ENCODE data around the gene RAB22A.

The RAB22A gene, protein sequence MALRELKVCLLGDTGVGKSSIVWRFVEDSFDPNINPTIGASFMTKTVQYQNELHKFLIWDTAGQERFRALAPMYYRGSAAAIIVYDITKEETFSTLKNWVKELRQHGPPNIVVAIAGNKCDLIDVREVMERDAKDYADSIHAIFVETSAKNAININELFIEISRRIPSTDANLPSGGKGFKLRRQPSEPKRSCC

DNA sequence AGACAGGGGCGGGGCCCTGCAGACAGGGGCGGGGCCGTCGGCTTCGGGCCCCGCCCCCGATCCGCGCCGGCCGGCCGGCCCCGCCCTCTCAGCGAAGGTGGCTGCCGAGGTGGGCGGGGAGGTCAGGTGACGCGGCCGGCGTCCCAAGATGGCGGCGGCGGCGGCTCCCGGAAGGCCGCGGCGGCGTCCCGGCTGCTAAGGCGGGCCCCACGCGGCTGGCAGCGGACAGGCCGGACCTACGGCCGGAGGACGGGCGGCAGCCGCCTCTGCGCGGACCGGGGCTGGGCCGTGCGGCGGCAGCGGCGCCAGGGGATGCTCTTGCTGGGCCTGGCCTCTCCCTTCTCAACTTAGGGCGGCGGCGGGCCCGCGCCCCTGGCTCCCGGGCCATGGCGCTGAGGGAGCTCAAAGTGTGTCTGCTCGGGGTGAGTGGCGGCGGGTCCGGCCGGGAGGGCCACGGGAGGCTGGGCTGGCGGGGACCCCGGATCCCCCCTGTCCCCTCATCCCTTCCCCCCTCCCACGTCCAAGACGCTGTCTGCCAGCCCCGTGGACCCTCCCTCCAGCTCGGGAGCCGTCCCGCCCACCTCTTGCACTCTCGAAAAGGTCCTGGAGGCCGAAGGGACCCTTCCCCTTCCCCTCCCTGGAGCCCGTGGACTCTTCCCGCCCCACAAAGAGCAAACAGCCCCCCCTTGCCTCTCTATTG lies at the start of gene RAB22A:
Gene RAB22A, plus strand, starts transcription at position 125 of the 700 bp plus-strand sequence. Its CDS starts 262 bp downstream, at position 387.
- H3K27ac Mint-ChIP-seq = peak within 1 kb of the TSS; percentile 95
- peaks cover 72% of the 10 kb centered on the region for H3K4me1 Mint-ChIP-seq
- no peaks in the 10 kb centered on the region for H3K9me3 Mint-ChIP-seq
- H3K27me3 Mint-ChIP-seq = no peaks in the 10 kb centered on the region
- peaks cover 39% of the 10 kb centered on the region for H3K36me3 Mint-ChIP-seq
- peak; percentile 85 for DNase-seq
- CTCF ChIA-PET = interaction anchor here (0.6 kb wide), 1 partner anchor 9 kb away, joined by 3 read pairs; no protein-coding TSS in a partner anchor
- H3K4me3 Mint-ChIP-seq = peak within 1 kb of the TSS; percentile 93

DNA sequence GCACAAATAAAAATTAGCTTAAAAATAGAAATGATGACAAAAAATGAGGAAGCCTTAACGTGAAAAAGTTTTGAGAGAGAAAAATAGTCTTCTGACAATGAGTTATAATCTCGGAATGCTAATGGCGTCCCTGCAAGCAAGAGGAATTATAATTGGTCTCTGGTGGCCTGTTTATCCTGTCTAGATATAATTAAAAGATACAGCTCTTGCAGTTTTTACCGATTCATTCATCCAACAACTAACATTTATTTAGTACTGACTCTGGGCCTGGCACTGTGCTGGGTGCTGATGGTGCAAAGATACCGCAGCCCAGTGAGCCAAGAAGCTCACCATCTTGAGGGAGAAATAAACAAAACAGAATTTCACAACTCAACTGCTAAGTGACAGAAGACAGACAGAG lies 49.5 kb upstream of the RAB22A start:
- no peak for DNase-seq
- CTCF ChIA-PET = no interaction called here
- no peaks in the 10 kb centered on the region for H3K9me3 Mint-ChIP-seq
- no peak overlapping the region for H3K27ac Mint-ChIP-seq
- peaks cover 21% of the 10 kb centered on the region for H3K36me3 Mint-ChIP-seq
- no peak overlapping the region for H3K4me3 Mint-ChIP-seq
- H3K27me3 Mint-ChIP-seq = no peaks in the 10 kb centered on the region
- peaks cover 10% of the 10 kb centered on the region for H3K4me1 Mint-ChIP-seq

DNA sequence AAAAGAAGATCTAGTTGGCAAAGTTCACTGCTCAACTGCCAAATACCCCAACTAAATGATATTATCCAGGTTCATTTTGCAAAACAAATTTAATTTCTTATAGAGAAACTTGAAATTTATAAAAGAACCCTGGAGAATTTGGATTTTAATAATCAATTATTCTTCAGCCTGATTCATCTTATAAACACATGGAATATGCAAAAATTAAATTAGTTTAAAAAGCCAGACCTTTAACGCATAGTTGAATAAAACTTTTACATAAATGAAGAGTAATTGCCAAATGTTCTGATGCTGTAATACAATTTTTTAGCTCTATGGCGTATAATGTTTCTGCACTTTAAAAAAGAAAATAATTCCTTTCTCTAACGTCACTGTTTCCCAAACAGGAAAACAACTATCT lies 47.9 kb upstream of the RAB22A start:
- Mint-ChIP-seq H3K9me3 (no peaks in the 10 kb centered on the region), H3K4me1 (peaks cover 5% of the 10 kb centered on the region), H3K36me3 (peaks cover 21% of the 10 kb centered on the region), H3K4me3 (no peak overlapping the region), H3K27me3 (no peaks in the 10 kb centered on the region), H3K27ac (no peak overlapping the region)
- no peak for DNase-seq
- CTCF ChIA-PET = interaction anchor here (0.8 kb wide), 1 partner anchor 45 kb away, joined by 3 read pairs; no protein-coding TSS in a partner anchor

DNA sequence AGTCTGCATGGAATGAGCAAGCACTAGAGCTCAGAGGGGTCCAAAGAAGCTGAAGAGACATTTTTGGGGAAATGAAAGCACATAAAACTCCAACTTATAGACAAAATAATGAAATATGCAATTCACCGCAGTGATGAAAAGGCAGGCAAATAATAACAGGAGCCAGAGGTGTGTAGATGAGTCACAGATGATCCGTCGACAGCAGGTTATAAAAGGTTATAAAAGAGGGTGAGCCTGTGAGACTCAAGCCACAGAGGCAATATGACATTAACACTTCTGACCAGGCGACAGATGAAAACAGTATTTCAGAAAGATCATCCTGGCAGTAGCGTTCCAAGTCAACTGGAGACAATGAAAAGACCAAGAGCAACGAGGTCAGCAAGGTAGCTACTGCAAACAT lies 45.2 kb upstream of the RAB22A start:
- no peak overlapping the region for H3K27ac Mint-ChIP-seq
- DNase-seq = no peak
- no peaks in the 10 kb centered on the region for H3K9me3 Mint-ChIP-seq
- CTCF ChIA-PET = no interaction called here
- H3K27me3 Mint-ChIP-seq = no peaks in the 10 kb centered on the region
- peaks cover 32% of the 10 kb centered on the region for H3K36me3 Mint-ChIP-seq
- no peak overlapping the region for H3K4me3 Mint-ChIP-seq
- peaks cover 23% of the 10 kb centered on the region for H3K4me1 Mint-ChIP-seq

DNA sequence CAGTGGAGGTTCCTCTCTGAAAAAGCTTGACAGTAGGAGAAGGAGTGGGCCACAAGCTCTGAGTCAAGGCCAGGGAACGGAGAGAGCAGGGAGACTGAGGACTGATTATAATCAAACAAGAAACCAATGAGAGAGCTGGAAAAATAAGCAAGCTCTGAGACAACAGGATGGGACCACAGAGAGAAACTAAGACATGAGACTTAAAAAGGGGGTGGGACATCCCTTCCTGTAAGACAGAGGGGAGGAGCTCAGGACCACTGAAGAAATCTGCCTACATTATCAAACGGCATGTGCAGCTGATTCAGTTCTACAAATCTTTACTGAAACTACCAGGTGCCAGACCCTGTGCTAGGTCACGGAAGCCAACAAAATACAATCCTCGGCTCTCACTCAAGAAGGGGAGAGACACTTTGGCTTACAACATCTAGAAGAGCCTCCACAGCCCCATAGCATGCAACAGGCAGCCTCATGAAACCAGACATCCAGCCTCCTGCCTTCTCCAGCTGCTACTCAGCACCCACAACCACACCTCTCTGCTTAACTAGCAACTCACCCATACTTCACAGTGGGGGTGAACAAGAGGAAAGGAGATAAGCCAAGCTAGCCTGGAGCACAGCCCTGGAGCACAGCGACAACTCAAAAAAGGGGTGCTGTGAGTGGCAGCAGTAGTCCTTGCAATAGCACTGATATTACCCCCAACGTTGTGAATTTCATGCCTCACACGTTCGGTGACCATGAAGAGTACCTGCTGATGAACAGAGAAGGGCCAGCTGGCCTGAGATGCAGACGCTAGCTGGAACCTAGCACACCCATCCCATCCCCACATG lies 41.9 kb upstream of the RAB22A start:
- H3K36me3 Mint-ChIP-seq = peaks cover 40% of the 10 kb centered on the region
- H3K27me3 Mint-ChIP-seq = no peaks in the 10 kb centered on the region
- DNase-seq = no peak
- peaks cover 37% of the 10 kb centered on the region for H3K4me1 Mint-ChIP-seq
- no peaks in the 10 kb centered on the region for H3K9me3 Mint-ChIP-seq
- no peak overlapping the region for H3K4me3 Mint-ChIP-seq
- CTCF ChIA-PET = interaction anchor here (0.6 kb wide), 2 partner anchors 506 to 1303 kb away, joined by 3 read pairs; no protein-coding TSS in a partner anchor
- no peak overlapping the region for H3K27ac Mint-ChIP-seq

DNA sequence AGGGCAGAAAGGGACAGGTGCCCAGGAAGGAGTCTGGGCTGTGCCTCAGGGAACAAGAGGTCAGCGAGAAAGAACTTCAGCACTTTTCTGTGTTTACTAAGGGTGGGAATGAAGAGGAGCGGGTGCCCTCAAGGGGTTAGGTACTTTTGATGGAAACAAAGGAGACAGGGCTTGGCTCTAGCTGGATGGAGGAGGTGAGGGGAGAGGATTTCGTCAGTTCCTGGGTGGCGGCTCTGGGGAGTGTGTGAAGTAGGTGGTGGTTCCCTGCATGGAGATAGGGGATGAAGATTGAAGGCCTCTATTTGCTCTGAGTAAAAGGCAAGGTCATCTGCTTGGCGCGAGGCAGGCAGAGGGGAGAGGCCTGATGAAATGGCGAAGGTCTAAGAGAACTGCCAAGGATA lies 41.1 kb upstream of the RAB22A start:
- Mint-ChIP-seq H3K4me3 (no peak overlapping the region), H3K27ac (peak overlapping the region; percentile 80), H3K27me3 (no peaks in the 10 kb centered on the region), H3K9me3 (no peaks in the 10 kb centered on the region), H3K36me3 (peaks cover 38% of the 10 kb centered on the region), H3K4me1 (peaks cover 37% of the 10 kb centered on the region)
- CTCF ChIA-PET = no interaction called here
- no peak for DNase-seq

DNA sequence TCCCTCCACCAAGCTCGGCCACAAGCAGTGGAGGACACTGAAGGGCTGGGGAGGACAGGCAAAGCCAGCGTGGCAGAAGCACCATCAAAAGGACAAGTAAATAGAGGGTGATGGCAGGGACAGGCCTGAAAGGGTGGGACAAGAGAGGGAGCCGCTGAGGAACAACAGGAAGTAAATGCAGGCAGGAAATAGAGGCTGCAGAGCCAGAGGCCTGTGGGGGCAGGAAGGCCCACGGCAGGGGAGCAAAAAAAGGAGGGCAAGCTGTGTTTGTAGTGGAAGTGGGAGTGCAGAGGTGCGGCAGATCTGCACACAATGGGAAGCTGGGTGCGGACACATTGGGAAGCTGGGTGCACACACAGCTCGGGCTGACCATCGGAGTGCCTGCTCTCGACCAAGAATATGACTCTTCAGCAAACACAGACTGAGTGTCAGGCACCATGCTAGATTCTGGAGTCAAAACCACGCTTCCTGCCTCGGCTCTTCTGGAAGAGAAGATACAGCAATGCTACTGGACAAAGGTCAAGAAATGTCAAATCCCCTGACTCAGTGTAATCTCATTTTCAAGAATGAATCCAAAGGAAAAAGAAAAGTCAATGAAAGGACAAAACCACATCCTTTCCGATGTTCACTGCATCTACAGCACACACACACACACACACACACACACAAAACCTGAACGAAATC lies 40.4 kb upstream of the RAB22A start:
- H3K27me3 Mint-ChIP-seq = no peaks in the 10 kb centered on the region
- peaks cover 37% of the 10 kb centered on the region for H3K4me1 Mint-ChIP-seq
- peak overlapping the region; percentile 80 for H3K27ac Mint-ChIP-seq
- H3K36me3 Mint-ChIP-seq = peaks cover 38% of the 10 kb centered on the region
- H3K4me3 Mint-ChIP-seq = no peak overlapping the region
- peak; percentile 30 for DNase-seq
- H3K9me3 Mint-ChIP-seq = no peaks in the 10 kb centered on the region
- CTCF ChIA-PET = no interaction called here

DNA sequence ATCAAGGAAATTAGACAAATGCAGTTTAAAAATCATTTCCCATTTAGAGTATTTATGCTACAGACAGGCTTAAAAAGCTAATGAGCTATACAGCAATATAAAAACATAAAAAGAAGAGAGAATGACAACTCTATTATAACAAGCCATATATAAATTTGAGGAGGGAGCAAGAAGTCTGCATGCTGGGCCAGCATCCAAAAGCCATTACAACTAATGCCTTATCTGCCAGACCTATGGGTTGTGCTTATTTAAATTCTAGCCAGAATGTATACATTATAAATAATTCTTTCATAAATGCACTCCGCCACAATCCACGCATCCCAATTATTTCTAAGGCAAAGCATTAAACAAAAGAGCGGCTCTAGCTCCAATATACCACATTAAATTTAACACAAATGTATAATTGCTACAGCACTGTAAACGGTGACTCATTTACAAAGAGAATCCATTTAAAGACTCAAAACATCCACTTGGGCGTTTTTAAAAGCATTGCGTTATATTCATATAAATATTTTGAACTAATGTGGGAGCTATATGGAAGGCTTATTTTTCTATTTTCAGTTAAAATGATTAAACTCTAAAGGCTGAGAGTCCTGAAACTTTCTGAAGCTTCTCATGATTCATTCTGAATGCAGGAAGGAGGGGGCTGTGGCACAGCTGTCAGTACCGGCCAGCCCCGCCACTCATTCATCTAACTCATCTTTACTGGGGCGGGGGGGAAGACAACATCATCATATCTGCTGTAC lies 37.7 kb upstream of the RAB22A start:
- no peaks in the 10 kb centered on the region for H3K27me3 Mint-ChIP-seq
- peaks cover 37% of the 10 kb centered on the region for H3K4me1 Mint-ChIP-seq
- CTCF ChIA-PET = interaction anchor here (1.1 kb wide), 1 partner anchor 1156 kb away, joined by 3 read pairs; no protein-coding TSS in a partner anchor
- no peak overlapping the region for H3K4me3 Mint-ChIP-seq
- no peak overlapping the region for H3K27ac Mint-ChIP-seq
- H3K36me3 Mint-ChIP-seq = peaks cover 40% of the 10 kb centered on the region
- peaks cover 2% of the 10 kb centered on the region for H3K9me3 Mint-ChIP-seq
- no peak for DNase-seq

DNA sequence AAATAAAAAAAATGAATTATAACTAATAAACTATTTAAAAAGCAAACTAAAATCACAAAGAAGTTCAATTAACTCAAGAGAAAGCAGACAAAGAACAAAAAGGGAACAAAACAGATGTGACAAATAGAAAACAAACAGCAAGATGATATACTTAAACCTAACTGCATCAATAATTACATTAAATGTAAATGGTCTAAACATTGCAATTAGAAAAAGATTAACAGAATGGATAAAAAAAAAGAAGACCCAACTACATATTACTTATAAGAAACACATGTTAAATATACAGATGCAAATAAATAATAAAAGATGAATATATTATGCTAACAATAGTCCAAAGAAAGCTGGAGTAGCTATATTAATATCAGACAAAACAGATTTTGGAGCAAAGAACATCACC lies 35.1 kb upstream of the RAB22A start:
- DNase-seq = no peak
- CTCF ChIA-PET = no interaction called here
- H3K4me1 Mint-ChIP-seq = peaks cover 13% of the 10 kb centered on the region
- peaks cover 2% of the 10 kb centered on the region for H3K9me3 Mint-ChIP-seq
- H3K27me3 Mint-ChIP-seq = no peaks in the 10 kb centered on the region
- H3K36me3 Mint-ChIP-seq = peaks cover 20% of the 10 kb centered on the region
- no peak overlapping the region for H3K4me3 Mint-ChIP-seq
- H3K27ac Mint-ChIP-seq = no peak overlapping the region

DNA sequence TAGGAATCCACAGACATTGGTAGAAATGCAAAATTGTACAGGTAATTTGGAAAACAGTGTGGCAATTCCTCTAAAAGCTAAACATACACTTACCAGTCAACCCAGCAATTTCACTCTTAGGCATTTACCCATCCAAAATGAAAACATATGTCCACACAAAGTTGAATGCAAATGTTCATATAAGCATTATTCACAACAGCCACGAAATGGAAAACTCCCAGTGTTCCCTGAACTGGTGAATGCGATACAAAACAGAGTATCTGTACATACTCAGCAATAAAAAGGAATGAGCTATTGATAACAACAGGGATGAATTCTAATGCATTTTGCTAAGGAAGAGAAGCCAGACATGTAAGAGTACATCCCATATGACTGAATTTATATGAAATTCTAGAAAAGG lies 32.4 kb upstream of the RAB22A start:
- CTCF ChIA-PET = no interaction called here
- H3K27me3 Mint-ChIP-seq = no peaks in the 10 kb centered on the region
- H3K36me3 Mint-ChIP-seq = peaks cover 17% of the 10 kb centered on the region
- peaks cover 2% of the 10 kb centered on the region for H3K4me1 Mint-ChIP-seq
- no peak overlapping the region for H3K4me3 Mint-ChIP-seq
- H3K27ac Mint-ChIP-seq = no peak overlapping the region
- DNase-seq = no peak
- peaks cover 2% of the 10 kb centered on the region for H3K9me3 Mint-ChIP-seq

DNA sequence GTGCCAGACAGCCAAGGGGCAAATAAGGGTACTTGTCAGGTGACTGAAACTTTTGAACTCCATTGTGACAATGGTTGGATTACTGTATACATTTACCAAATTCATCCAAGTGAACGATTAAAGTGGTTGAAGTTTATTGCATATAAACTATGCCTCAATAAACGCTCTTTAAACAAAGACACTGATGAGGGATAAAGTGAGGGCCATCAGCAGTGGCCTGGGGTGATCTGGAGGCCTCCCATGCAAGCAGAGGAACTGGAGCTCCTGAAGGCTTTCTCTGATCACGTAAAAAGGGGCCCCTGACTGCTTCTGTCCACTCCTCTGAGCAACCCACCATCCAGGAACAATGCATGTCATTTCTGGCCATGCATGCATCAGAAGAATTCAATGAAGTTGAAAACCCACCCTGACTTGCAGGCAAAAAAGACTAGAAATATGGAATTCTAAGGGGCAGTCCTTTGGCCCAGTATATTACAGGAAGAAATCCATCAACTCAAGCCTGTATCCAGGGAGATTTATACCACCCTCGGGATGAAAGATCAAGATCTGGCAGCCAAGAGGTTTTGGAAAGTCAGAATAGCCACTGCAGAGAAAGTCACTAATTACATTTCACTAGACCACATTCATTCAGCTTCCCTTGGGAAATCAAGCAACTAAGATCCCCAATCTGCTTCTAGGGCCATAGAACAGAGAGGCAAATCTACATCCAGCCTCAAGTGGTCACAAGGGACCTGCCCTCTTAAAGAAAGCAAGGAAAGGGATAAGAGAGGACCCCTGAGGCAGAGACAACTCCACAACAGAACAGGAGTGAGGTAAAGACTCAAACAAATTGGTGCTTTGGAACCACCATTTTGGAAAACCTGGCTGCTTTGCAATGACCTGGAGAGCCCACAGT lies 31.7 kb upstream of the RAB22A start:
- Mint-ChIP-seq H3K4me3 (no peak overlapping the region), H3K27ac (no peak overlapping the region), H3K36me3 (peaks cover 17% of the 10 kb centered on the region), H3K9me3 (peaks cover 2% of the 10 kb centered on the region), H3K27me3 (no peaks in the 10 kb centered on the region), H3K4me1 (no peaks in the 10 kb centered on the region)
- no peak for DNase-seq
- CTCF ChIA-PET = no interaction called here

DNA sequence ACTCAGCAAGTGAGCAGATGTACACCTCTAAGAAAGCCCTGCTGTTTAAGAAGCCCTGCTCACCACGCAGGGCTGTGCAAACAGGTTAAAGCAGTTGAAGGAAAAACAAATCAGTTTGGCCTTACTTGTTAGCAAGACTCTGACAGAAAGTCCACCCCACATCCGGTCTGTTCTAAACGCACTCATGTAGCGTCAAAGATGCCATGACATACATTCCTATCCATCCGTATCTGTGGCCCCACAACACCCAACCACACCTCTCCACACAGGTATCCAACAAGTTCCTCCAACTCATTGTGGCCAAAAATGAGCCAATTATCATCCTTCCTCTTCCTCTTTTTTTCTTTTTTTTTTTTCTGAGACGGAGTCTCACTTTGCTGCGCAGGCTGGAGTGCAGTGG lies 22.8 kb upstream of the RAB22A start:
- Mint-ChIP-seq H3K36me3 (peaks cover 30% of the 10 kb centered on the region), H3K4me3 (no peak overlapping the region), H3K9me3 (no peaks in the 10 kb centered on the region), H3K27me3 (no peaks in the 10 kb centered on the region), H3K4me1 (peaks cover 16% of the 10 kb centered on the region), H3K27ac (peak overlapping the region; percentile 35)
- CTCF ChIA-PET = no interaction called here
- no peak for DNase-seq

DNA sequence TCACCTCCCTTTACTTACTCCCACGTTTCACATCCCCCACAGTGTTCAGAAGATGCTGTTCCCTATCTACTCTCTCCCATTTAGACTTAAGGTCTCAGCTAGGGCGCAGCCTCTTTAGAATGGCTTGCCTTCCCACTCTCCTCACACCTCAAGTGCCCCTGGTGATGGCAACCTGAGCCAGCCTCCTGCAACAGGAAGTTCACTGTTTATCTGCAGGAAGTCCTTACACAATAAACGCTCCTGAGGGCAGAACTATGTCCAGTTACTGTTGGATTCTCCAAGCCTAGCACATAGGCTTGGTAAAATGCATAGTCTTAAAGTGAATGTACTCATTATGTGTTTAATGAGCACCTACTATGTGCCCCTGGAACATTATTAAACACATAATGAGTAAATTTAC lies 21.9 kb upstream of the RAB22A start:
- H3K36me3 Mint-ChIP-seq = peaks cover 27% of the 10 kb centered on the region
- H3K4me3 Mint-ChIP-seq = no peak overlapping the region
- no peak overlapping the region for H3K27ac Mint-ChIP-seq
- no peaks in the 10 kb centered on the region for H3K27me3 Mint-ChIP-seq
- DNase-seq = no peak
- peaks cover 16% of the 10 kb centered on the region for H3K4me1 Mint-ChIP-seq
- H3K9me3 Mint-ChIP-seq = no peaks in the 10 kb centered on the region
- CTCF ChIA-PET = no interaction called here
